Epithelial cell of proximal tubule (primary cell): ENCODE measurements around the gene PXDN. TPM values are rescaled to one million over a fixed set of nuclear protein-coding genes. Genes with fewer than 3 reads are reported as not detected.
"Not testable (repeated sequence)": the region's sequence is repeated elsewhere in the genome, so short reads cannot be mapped to it uniquely, and the experiment has no call there.

Experiments
- DNase-seq: peaks from one replicate; pipeline ENCODE4 v3.0.0-alpha.2; 2011; ENCODE audit warnings: low read depth
- H3K4me3 ChIP-seq: 2 replicates; pipeline ENCODE4 v1.5.1; 2011; ENCODE audit warnings: low read depth, mild to moderate bottlenecking, low read length
- CTCF ChIP-seq: conservative IDR thresholded peaks from 2 replicates; pipeline ENCODE4 v1.5.1; 2012; ENCODE audit warnings: low read depth, mild to moderate bottlenecking, low read length
- total RNA-seq: library from RNA; depleted of rRNA; stranded (reverse); fragments of >200 nt; gene quantifications from 2 replicates; pipeline ENCODE4 v1.2.3, GENCODE V29; 2015

Gene PXDN
- total RNA-seq, 1 donor from 2014 or later, result 197 TPM

GRCh38 chr2:1708476-1709334 lies 35.6 kb downstream of the PXDN start:
- no peak for TF ChIP-seq CTCF
- H3K4me3 ChIP-seq, result no peak overlapping the region
- no peak for DNase-seq

GRCh38 chr2:1707771-1708418 lies 36.4 kb downstream of the PXDN start:
- no peak for TF ChIP-seq CTCF
- H3K4me3 ChIP-seq, result no peak overlapping the region
- no peak for DNase-seq

- DNase-seq, H3K4me3 ChIP-seq: not testable (repeated sequence)
Observed at GRCh38 chr2:1706089-1706841, 38.0 kb downstream of the PXDN start.

GRCh38 chr2:1705557-1706076 lies 38.7 kb downstream of the PXDN start:
- DNase-seq, result no peak
- no peak for TF ChIP-seq CTCF
- H3K4me3 ChIP-seq, result no peak overlapping the region

- TF ChIP-seq CTCF, result no peak
- no peak for DNase-seq
- no peak overlapping the region for H3K4me3 ChIP-seq
Observed at GRCh38 chr2:1704631-1705556, 39.4 kb downstream of the PXDN start.

- H3K4me3 ChIP-seq, result no peak overlapping the region
- DNase-seq, result no peak
- TF ChIP-seq CTCF, result no peak
Observed at GRCh38 chr2:1702186-1702565, 42.1 kb downstream of the PXDN start.
